Measurements from ENCODE around the gene MAP9. TPM values are rescaled to one million over a fixed set of nuclear protein-coding genes. Genes with fewer than 3 reads are reported as not detected.

MAP9 gene
- total and polyA plus RNA-seq, 2 of the 4 experiments (the other 2 are of a cell fraction): 4.0 to 6.6 TPM

GRCh38 chr4:155415662-155416061, 38.9 kb upstream of the MAP9 start:
- Histone ChIP-seq H3K9me1 (ENCODE audit: insufficient read depth, low read length) (no peaks in the 10 kb centered on the region), H2AFZ (replicated peaks; ENCODE audit: low read length, poor library complexity) (no peak overlapping the region), H3K56ac (ENCODE audit: extremely low read depth, insufficient read depth, low read length) (no peak overlapping the region), H4K5ac (ENCODE audit: low read depth, low read length) (no peak overlapping the region), H3K18ac (ENCODE audit: low read depth, low read length) (no peak overlapping the region), H2BK15ac (ENCODE audit: low read depth, low read length) (no peak overlapping the region), H3K4me2 (ENCODE audit: low read depth, low read length) (no peak overlapping the region), H2AK9ac (replicated peaks; ENCODE audit: low read depth, low read length, poor library complexity) (no peak overlapping the region), H3K27me3 (ENCODE audit: control insufficient read depth, insufficient read depth, low read length) (no peaks in the 10 kb centered on the region), H3K27ac (ENCODE audit: insufficient read depth, low read length) (no peak overlapping the region), H3K79me1 (ENCODE audit: low read depth in 1 of 2, low read length in 2 of 2) (no peaks in the 10 kb centered on the region), H4K8ac (ENCODE audit: low read depth in 2 of 2, low read length in 2 of 2) (no peak overlapping the region), H2BK20ac (ENCODE audit: low read depth, low read length) (no peak overlapping the region), H2AK5ac (ENCODE audit: low read depth, low read length) (no peak overlapping the region), H2BK5ac (ENCODE audit: low read depth, low read length, poor library complexity, severe bottlenecking) (no peak overlapping the region), H3K14ac (replicated peaks; ENCODE audit: low read depth, low read length) (no peak overlapping the region), H3K9ac (ENCODE audit: low read depth, low read length) (no peak overlapping the region), H4K20me1 (ENCODE audit: insufficient read depth, low read length) (no peaks in the 10 kb centered on the region), H3K4ac (ENCODE audit: low read depth, low read length) (no peak overlapping the region), H3K4me3 (ENCODE audit: insufficient read depth, low read depth, low read length) (no peak overlapping the region), H3K9me3 (ENCODE audit: control insufficient read depth, insufficient read depth, low read length) (no peaks in the 10 kb centered on the region), H2BK120ac (ENCODE audit: low read depth, low read length) (no peak overlapping the region), H3K4me1 (ENCODE audit: control insufficient read depth, insufficient read depth, low read length) (no peaks in the 10 kb centered on the region), H4K91ac (ENCODE audit: insufficient read depth, low read depth, low read length) (no peak overlapping the region), H3K36me3 (ENCODE audit: control insufficient read depth, insufficient read depth, low read length) (no peaks in the 10 kb centered on the region), H3K23ac (ENCODE audit: low read depth, low read length) (no peak overlapping the region)
- POLR2A ChIA-PET (ENCODE audit: unreplicated experiment): no interaction called here
- no peak for TF ChIP-seq NFE2L2 (IDR thresholded peaks at IDR 0.05; ENCODE audit: low read depth, low read length)
- no peak for TF ChIP-seq ELK1 (IDR thresholded peaks at IDR 0.05; ENCODE audit: borderline replicate concordance, low read depth, low read length)
- no peak for TF ChIP-seq MAFK (IDR thresholded peaks at IDR 0.05; ENCODE audit: low read depth, low read length)
- no peak for TF ChIP-seq POLR2A (IDR thresholded peaks at IDR 0.05; ENCODE audit: low read depth, low read length)
- no peak for TF ChIP-seq SMC3 (IDR thresholded peaks at IDR 0.05; ENCODE audit: low read depth, low read length)
- TF ChIP-seq FOS (IDR thresholded peaks at IDR 0.05; ENCODE audit: low read depth, low read length): no peak
- TF ChIP-seq BHLHE40 (IDR thresholded peaks at IDR 0.05; ENCODE audit: low read depth, low read length): no peak
- no peak for TF ChIP-seq CTCF (conservative IDR thresholded peaks at IDR 0.05; ENCODE audit: low read depth, low read length)
- no peak for TF ChIP-seq MXI1 (IDR thresholded peaks at IDR 0.05; ENCODE audit: borderline replicate concordance, low read depth, low read length)
- no peak for TF ChIP-seq RCOR1 (IDR thresholded peaks at IDR 0.05; ENCODE audit: insufficient replicate concordance, low read length)
- TF ChIP-seq USF2 (IDR thresholded peaks at IDR 0.05; ENCODE audit: low read depth, low read length): no peak
- no peak for TF ChIP-seq CEBPB (IDR thresholded peaks at IDR 0.05; ENCODE audit: low read depth, low read length)
- no peak for TF ChIP-seq CHD1 (IDR thresholded peaks at IDR 0.05; ENCODE audit: low read depth, low read length)
- no peak for TF ChIP-seq RAD21 (IDR thresholded peaks at IDR 0.05; ENCODE audit: low read length)
- TF ChIP-seq MAZ (IDR thresholded peaks at IDR 0.05; ENCODE audit: borderline replicate concordance, low read depth, low read length): no peak
- no peak for TF ChIP-seq RFX5 (IDR thresholded peaks at IDR 0.05; ENCODE audit: low read depth, low read length)
- ATAC-seq (ENCODE audit: low read depth) (no peak), DNase-seq (no peak)
- CTCF ChIA-PET: no interaction called here
- no TSS peak for BruUV-seq (replicated peaks)
- dilution Hi-C loops (cut with HindIII; ENCODE audit: low sequenced_read_pairs, unreplicated experiment) (no loop called here), intact Hi-C loops (cut with micrococcal nuclease) (no loop called here), in situ Hi-C loops (cut with MboI; ENCODE audit: low sequenced_read_pairs) (no loop called here)
